Naive thymus-derived CD4-positive, alpha-beta T cell (primary cell): ENCODE measurements around the gene CLEC19A. TPM values are rescaled to one million over a fixed set of nuclear protein-coding genes. Genes with fewer than 3 reads are reported as not detected.

Experiments used
- ATAC-seq: fragments of 150-1000 bp; cut with Tn5 transposase; 2 replicates; pipeline ENCODE4 v1.10.0; 2021; ENCODE audit warnings: mild to moderate bottlenecking, moderate library complexity
- CTCF ChIA-PET: fragments of 350-600 bp; sonication (Branson Sonifier 250); formaldehyde crosslinking; loops from one replicate; lab custom pipeline; 2021; ENCODE audit warnings: antibody characterized with exemption; lab: Charles Lee
- POLR2A ChIA-PET: fragments of 350-600 bp; sonication (Branson Sonifier 250); formaldehyde crosslinking; loops from one replicate; lab custom pipeline; 2021; ENCODE audit warnings: antibody characterized with exemption, inconsistent platforms; lab: Charles Lee
- DNase-seq, 9 donors: peaks; one replicate each; pipeline versions ENCODE4 v3.0.0 to v3.0.0-alpha.2; 2020 to 2022; ENCODE audit warnings: mixed read lengths in 1 of 9
- H3K27ac ChIP-seq: one replicate; pipeline ENCODE4 v1.7.0; 2013; ENCODE audit warnings: mild to moderate bottlenecking, low read depth, low read length, moderate library complexity
- H3K27me3 ChIP-seq, 2 donors: one replicate each; pipeline ENCODE4 v1.7.0; 2013; ENCODE audit warnings: low read length in 2 of 2, mild to moderate bottlenecking in 2 of 2, moderate library complexity in 2 of 2; ENCODE audit not compliant: control insufficient read depth in 2 of 2, insufficient read depth in 2 of 2
- H3K36me3 ChIP-seq, 3 experiments: 1 replicate in 2 of 3; 2 replicates in 1 of 3; pipeline ENCODE4 v1.7.0; 2013; ENCODE audit warnings: low read length in 3 of 3, mild to moderate bottlenecking in 3 of 3, moderate library complexity in 1 of 3; ENCODE audit not compliant: insufficient read depth in 3 of 3, control insufficient read depth in 2 of 3
- H3K4me1 ChIP-seq, 2 donors: one replicate each; pipeline ENCODE4 v1.7.0; 2013; ENCODE audit warnings: low read length in 2 of 2, mild to moderate bottlenecking in 2 of 2, moderate library complexity in 1 of 2; ENCODE audit not compliant: control insufficient read depth in 2 of 2, insufficient read depth in 2 of 2
- H3K4me3 ChIP-seq: 2 replicates; pipeline ENCODE4 v1.7.0; 2013; ENCODE audit warnings: mild to moderate bottlenecking, low read length
- H3K9me3 ChIP-seq, 3 experiments: 1 replicate in 2 of 3; 2 replicates in 1 of 3; pipeline ENCODE4 v1.7.0; 2013; ENCODE audit warnings: low read length in 3 of 3; ENCODE audit not compliant: control insufficient read depth in 2 of 3
- H3K27ac Mint-ChIP-seq, 9 donors: one replicate each; pipeline ENCODE4 v1.8.0; 2020 to 2022; ENCODE audit warnings: mixed read lengths in 9 of 9, mild to moderate bottlenecking in 8 of 9, moderate library complexity in 5 of 9, inconsistent platforms in 2 of 9
- H3K27me3 Mint-ChIP-seq, 5 donors: one replicate each; pipeline ENCODE4 v1.8.0; 2021 to 2022; ENCODE audit warnings: mixed read lengths in 5 of 5, mild to moderate bottlenecking in 1 of 5
- H3K36me3 Mint-ChIP-seq, 5 donors: one replicate each; pipeline ENCODE4 v1.8.0; 2020 to 2022; ENCODE audit warnings: mixed read lengths in 5 of 5, mild to moderate bottlenecking in 3 of 5, inconsistent platforms in 1 of 5
- H3K4me1 Mint-ChIP-seq, 7 donors: one replicate each; pipeline ENCODE4 v1.8.0; 2020 to 2022; ENCODE audit warnings: mixed read lengths in 7 of 7, mild to moderate bottlenecking in 3 of 7, inconsistent platforms in 1 of 7
- H3K4me3 Mint-ChIP-seq, 10 donors: one replicate each; pipeline ENCODE4 v1.8.0; 2020 to 2022; ENCODE audit warnings: mild to moderate bottlenecking in 10 of 10, mixed read lengths in 10 of 10, moderate library complexity in 6 of 10, inconsistent platforms in 2 of 10
- H3K9me3 Mint-ChIP-seq, 11 donors: one replicate each; pipeline ENCODE4 v1.8.0; 2020 to 2022; ENCODE audit warnings: mixed read lengths in 11 of 11, mild to moderate bottlenecking in 4 of 11, inconsistent platforms in 1 of 11, moderate library complexity in 1 of 11
- intact Hi-C, 2 donors: fragments of 100-400 bp; cut with micrococcal nuclease; formaldehyde crosslinking; loops; one replicate each; pipeline ENCODE4 v1.15.1; 2023
- polyA plus RNA-seq, 2 donors: library from polyadenylated mRNA; unstranded; fragments of 300-500 nt; fragmentation: Illumina TruSeq; gene quantifications; one replicate each; pipeline ENCODE4 v1.2.3, GENCODE V29; 2021
- total RNA-seq, 6 experiments: library from RNA in 5 of 6; stranded (reverse) in 5 of 6; gene quantifications; 1 replicate in 5 of 6; 2 replicates in 1 of 6; pipeline ENCODE4 v1.2.3 and lab custom pipeline; 2021 to 2026

CLEC19A gene
- total and polyA plus RNA-seq, 7 experiments from 2014 or later, result not detected

DNA sequence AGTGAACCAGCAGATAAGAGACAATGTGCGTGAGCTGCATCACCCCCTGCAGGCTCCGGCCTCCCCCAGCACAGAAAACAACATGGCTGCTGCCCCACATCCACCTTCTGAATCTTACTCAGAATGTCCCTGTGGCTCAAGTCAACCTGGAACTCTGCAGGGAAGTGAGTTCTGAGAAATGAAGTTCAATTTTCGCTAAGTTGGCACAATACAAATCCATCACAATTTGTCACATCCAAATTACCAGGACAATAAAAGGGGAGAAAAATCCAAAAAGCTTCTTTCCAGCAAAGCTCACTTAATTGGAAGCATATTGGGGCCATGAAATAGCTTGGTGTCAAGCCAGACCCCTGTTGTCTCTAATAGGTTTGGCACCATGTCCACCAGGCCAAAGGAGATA lies 38.1 kb downstream of the CLEC19A start:
- H3K36me3 ChIP-seq, result no peaks in the 10 kb centered on the region
- CTCF ChIA-PET, result no interaction called here

DNA sequence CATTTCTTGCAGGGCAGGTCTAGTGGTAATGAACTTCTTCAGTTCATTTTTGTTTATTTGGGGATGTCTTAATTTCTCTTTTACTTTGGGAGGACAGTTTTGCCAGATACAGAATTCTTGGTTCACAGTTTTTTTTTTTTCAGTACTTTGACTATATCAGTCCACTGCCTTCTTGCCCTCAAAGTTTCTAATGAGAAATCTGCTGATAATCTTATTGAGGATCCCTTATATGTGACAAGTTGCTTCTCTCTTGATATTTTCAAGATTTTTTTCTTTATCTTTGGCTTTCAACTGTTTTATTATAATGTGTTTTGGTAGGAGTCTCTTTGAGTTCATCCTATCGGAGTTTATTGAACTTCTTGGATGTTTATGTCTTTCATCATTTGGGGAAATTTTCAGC lies 42.8 kb downstream of the CLEC19A start:
- POLR2A ChIA-PET, result no interaction called here
- no peak overlapping the region for H3K27ac ChIP-seq
- ATAC-seq, result no peak
- no peaks in the 10 kb centered on the region for H3K9me3 ChIP-seq
- no peaks in the 10 kb centered on the region for H3K4me1 ChIP-seq
- H3K27me3 ChIP-seq, result no peaks in the 10 kb centered on the region
- no peak overlapping the region for H3K4me3 ChIP-seq
- Mint-ChIP-seq H3K4me1 (no peaks in the 10 kb centered on the region), H3K36me3 (no peaks in the 10 kb centered on the region), H3K27ac (no peak overlapping the region), H3K4me3 (no peak overlapping the region), H3K9me3 (peaks cover 0 to 6% (median 4%) of the 10 kb centered on the region in 11 donors), H3K27me3 (peaks cover 0 to 17% (median 10%) of the 10 kb centered on the region in 5 donors)
- DNase-seq, result no peak
- no peaks in the 10 kb centered on the region for H3K36me3 ChIP-seq
- CTCF ChIA-PET, result no interaction called here
- intact Hi-C loops, result no loop called here

More for the DNA sequence above, 38.1 kb downstream of the CLEC19A start:
- Mint-ChIP-seq H3K36me3 (peaks cover 0 to 9% (median 0%) of the 10 kb centered on the region in 5 donors), H3K27ac (no peak overlapping the region), H3K4me1 (peaks cover 0 to 3% (median 0%) of the 10 kb centered on the region in 7 donors), H3K27me3 (peaks cover 0 to 19% (median 5%) of the 10 kb centered on the region in 5 donors), H3K4me3 (no peak overlapping the region), H3K9me3 (peaks cover 0 to 7% (median 3%) of the 10 kb centered on the region in 11 donors)
- H3K27ac ChIP-seq, result no peak overlapping the region
- no peak for ATAC-seq
- POLR2A ChIA-PET, result no interaction called here
- no peaks in the 10 kb centered on the region for H3K9me3 ChIP-seq
- H3K27me3 ChIP-seq, result no peaks in the 10 kb centered on the region
- DNase-seq, result no peak
- intact Hi-C loops, result no loop called here
- no peaks in the 10 kb centered on the region for H3K4me1 ChIP-seq
- no peak overlapping the region for H3K4me3 ChIP-seq

DNA sequence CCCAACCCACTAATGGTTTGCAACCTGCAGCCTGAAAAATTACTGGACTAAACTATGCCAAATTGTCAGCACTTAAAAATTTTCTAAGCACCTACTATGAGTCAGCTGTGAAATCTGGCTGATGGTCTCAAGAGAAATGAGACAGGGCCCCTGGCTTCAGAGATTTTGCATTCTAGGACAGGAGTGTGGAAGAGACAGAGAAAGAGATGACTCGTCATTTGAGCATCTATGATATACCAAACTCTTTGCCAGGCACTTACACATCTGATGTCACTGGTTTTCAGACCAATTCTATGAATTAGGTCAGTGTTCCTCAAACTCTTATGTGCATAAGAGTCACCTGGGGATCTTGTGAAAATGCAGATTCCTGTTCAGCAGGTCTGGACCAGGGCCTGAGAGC lies 44.4 kb downstream of the CLEC19A start:
- Histone ChIP-seq H3K4me3 (no peak overlapping the region), H3K27me3 (no peaks in the 10 kb centered on the region), H3K4me1 (no peaks in the 10 kb centered on the region), H3K9me3 (no peaks in the 10 kb centered on the region), H3K36me3 (no peaks in the 10 kb centered on the region), H3K27ac (no peak overlapping the region)
- ChIA-PET POLR2A (no interaction called here), CTCF (no interaction called here)
- Mint-ChIP-seq H3K9me3 (peaks cover 0 to 6% (median 4%) of the 10 kb centered on the region in 11 donors), H3K27ac (no peak overlapping the region), H3K4me3 (no peak overlapping the region), H3K27me3 (peaks cover 0 to 17% (median 10%) of the 10 kb centered on the region in 5 donors), H3K36me3 (no peaks in the 10 kb centered on the region), H3K4me1 (no peaks in the 10 kb centered on the region)
- no peak for ATAC-seq
- DNase-seq, result no peak
- intact Hi-C loops, result no loop called here

DNA sequence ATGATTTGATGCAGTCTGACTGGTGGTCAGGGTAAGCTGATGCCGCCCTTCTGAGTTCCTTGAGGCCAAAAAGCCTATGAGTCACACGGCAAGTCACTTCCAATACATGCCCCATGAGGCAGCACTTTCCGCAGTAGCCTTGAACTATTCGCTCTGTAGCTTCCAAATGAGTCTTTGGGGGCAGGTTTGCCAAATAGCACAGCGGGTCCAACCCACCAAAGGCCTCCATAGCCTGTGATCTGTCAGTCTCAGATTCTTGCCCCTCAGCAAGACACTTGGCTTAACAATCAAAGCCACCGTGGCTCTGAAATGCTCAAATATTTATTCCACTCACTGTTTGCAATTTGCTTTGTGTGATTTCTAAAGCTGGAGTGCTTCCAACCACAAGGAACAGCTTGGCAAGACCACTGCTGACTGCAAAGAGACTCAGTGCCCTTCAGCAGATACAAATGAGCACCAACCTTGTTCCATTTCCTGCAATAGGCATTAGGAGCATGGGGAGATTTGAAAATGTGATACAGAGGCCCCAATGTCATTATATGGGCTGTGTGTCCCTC lies 45.4 kb downstream of the CLEC19A start:
- Histone ChIP-seq H3K27me3 (no peaks in the 10 kb centered on the region), H3K36me3 (no peaks in the 10 kb centered on the region), H3K27ac (no peak overlapping the region), H3K4me3 (no peak overlapping the region), H3K9me3 (no peaks in the 10 kb centered on the region), H3K4me1 (no peaks in the 10 kb centered on the region)
- DNase-seq, result no peak
- CTCF ChIA-PET, result no interaction called here
- intact Hi-C loops, result no loop called here
- Mint-ChIP-seq H3K27ac (no peak overlapping the region), H3K27me3 (peaks cover 0 to 17% (median 10%) of the 10 kb centered on the region in 5 donors), H3K9me3 (peaks cover 0 to 6% (median 4%) of the 10 kb centered on the region in 11 donors), H3K4me3 (no peak overlapping the region), H3K36me3 (no peaks in the 10 kb centered on the region), H3K4me1 (no peaks in the 10 kb centered on the region)
- POLR2A ChIA-PET, result no interaction called here
- ATAC-seq, result no peak

DNA sequence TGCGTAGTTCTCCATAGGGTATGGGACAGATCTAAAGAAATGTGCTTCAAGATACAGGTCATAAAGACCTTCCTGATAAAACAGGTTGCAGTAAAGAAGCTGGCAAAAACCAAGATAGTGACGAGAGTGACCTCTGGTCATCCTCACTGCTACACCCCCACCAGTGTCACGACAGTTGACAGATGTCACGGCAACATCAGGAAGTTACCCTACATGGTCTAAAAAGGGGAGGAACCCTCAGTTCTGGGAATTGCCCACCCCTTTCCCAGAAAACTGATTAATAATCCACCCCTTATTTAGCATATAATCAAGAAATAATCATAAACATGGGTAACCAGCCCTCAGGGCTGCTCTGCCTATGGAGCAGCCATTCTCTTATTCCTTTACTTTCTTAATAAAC lies 46.3 kb downstream of the CLEC19A start:
- H3K4me3 ChIP-seq, result no peak overlapping the region
- DNase-seq (no peak), ATAC-seq (no peak)
- no peaks in the 10 kb centered on the region for H3K27me3 ChIP-seq
- ChIA-PET POLR2A (no interaction called here), CTCF (no interaction called here)
- Mint-ChIP-seq H3K36me3 (no peaks in the 10 kb centered on the region), H3K9me3 (peaks cover 0 to 7% (median 4%) of the 10 kb centered on the region in 11 donors), H3K4me3 (no peak overlapping the region), H3K27me3 (peaks cover 0 to 18% (median 5%) of the 10 kb centered on the region in 5 donors), H3K27ac (no peak overlapping the region), H3K4me1 (no peaks in the 10 kb centered on the region)
- no peaks in the 10 kb centered on the region for H3K36me3 ChIP-seq
- no peaks in the 10 kb centered on the region for H3K9me3 ChIP-seq
- H3K27ac ChIP-seq, result no peak overlapping the region
- intact Hi-C loops, result no loop called here
- no peaks in the 10 kb centered on the region for H3K4me1 ChIP-seq

DNA sequence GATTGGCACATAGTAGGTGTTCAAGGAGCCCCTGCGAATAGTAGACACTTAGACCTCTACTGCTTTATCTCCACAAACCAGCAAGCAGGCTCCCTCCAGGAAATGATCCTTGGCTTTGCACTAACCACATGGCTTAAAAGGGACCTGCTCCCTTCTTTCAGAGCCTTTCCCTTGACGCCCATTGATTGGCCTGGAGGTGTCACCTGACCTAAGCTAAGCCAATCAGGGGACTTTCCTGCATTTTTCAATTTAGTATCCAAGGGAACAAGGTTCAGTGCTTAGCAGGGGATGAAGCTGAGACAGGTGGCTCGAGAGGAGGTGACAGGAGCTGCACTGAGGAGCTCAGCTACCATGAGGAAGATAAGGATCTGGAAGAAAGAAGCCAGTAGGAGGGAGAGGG lies 52.8 kb downstream of the CLEC19A start:
- ChIA-PET POLR2A (no interaction called here), CTCF (no interaction called here)
- Mint-ChIP-seq H3K4me3 (no peak overlapping the region), H3K36me3 (no peaks in the 10 kb centered on the region), H3K9me3 (peaks cover 0 to 9% (median 4%) of the 10 kb centered on the region in 11 donors), H3K27ac (no peak overlapping the region), H3K27me3 (peaks cover 0 to 23% (median 16%) of the 10 kb centered on the region in 5 donors), H3K4me1 (no peaks in the 10 kb centered on the region)
- Histone ChIP-seq H3K36me3 (no peaks in the 10 kb centered on the region), H3K9me3 (peaks cover 0 to 4% (median 0%) of the 10 kb centered on the region in 3 experiments), H3K27ac (no peak overlapping the region), H3K4me1 (no peaks in the 10 kb centered on the region), H3K27me3 (no peaks in the 10 kb centered on the region), H3K4me3 (no peak overlapping the region)
- DNase-seq (no peak), ATAC-seq (no peak)
- intact Hi-C loops, result no loop called here

DNA sequence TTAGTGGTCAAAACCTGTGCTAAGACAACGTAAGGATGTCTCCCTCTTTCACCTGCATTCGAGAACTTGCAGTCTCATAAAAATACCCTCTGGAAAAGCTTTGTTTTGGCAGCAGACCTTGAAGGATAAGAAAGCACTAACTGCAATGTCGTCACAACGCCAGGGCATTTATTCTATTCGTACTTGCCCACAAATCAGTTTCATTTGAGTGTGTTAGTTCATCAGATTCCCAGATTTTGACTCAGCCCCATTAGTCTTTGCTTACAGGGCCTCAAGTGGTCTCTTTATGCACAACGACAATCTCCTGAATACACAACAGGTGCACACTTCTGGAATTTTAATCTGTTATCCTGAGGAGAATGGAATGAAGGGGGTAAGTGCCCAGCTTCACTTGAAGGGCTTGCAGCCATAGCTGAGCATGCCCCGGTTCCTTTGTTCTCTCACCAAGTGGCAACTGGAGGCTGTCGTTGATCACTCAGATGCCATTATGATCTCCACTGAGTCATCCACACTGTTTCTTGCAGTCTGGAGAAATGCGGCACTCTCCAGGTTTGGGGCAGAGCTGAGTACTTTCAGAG lies 58.8 kb downstream of the CLEC19A start:
- Histone ChIP-seq H3K4me1 (no peaks in the 10 kb centered on the region), H3K36me3 (no peaks in the 10 kb centered on the region), H3K9me3 (no peaks in the 10 kb centered on the region), H3K4me3 (no peak overlapping the region), H3K27me3 (no peaks in the 10 kb centered on the region), H3K27ac (no peak overlapping the region)
- no peaks in the 10 kb centered on the region for H3K36me3 Mint-ChIP-seq
- DNase-seq (no peak), ATAC-seq (no peak)
- H3K27me3 Mint-ChIP-seq, result peaks cover 16 to 38% (median 19%) of the 10 kb centered on the region in 5 donors
- no peak overlapping the region for H3K4me3 Mint-ChIP-seq
- no peaks in the 10 kb centered on the region for H3K4me1 Mint-ChIP-seq
- CTCF ChIA-PET, result no interaction called here
- intact Hi-C loops, result no loop called here
- H3K9me3 Mint-ChIP-seq, result peaks cover 0 to 7% (median 0%) of the 10 kb centered on the region in 11 donors
- H3K27ac Mint-ChIP-seq, result no peak overlapping the region
- POLR2A ChIA-PET, result no interaction called here
